H1 (cell line): Measurements from ENCODE around the gene CLCA1. TPM values are rescaled to one million over a fixed set of nuclear protein-coding genes. Genes with fewer than 3 reads are reported as not detected.

ENCODE experiments used
- CTCF ChIA-PET: fragments of 300-600 bp; sonication (Branson Sonifier 250); formaldehyde crosslinking; loops from one replicate; lab custom pipeline; 2021; ENCODE audit not compliant: partially characterized antibody; lab: Charles Lee
- POLR2A ChIA-PET: fragments of 300-600 bp; sonication (Branson Sonifier 250); formaldehyde crosslinking; loops from one replicate; lab custom pipeline; 2021; ENCODE audit warnings: inconsistent platforms; ENCODE audit not compliant: partially characterized antibody; lab: Charles Lee
- DNase-seq, 2 experiments: peaks; one replicate each; pipeline versions ENCODE4 v3.0.0 to v3.0.0-alpha.2; 2010 to 2022; ENCODE audit warnings: low spot score in 2 of 2, low read depth in 1 of 2, mixed read lengths in 1 of 2
- FAIRE-seq: peaks from 2 replicates; lab custom pipeline; 2011; peaks lifted over from hg19 to GRCh38; lab: Jason Lieb, UNC
- H2AFZ ChIP-seq: 2 replicates; pipeline ENCODE4 v1.8.1; 2012; ENCODE audit warnings: low read length, inconsistent platforms
- H2AK5ac ChIP-seq: 2 replicates; pipeline ENCODE4 v1.6.1; 2013; ENCODE audit warnings: low read depth, low read length
- H2BK120ac ChIP-seq: replicated peaks from 2 replicates; pipeline ENCODE3; 2013; ENCODE audit warnings: low read depth, low read length, inconsistent platforms
- H2BK12ac ChIP-seq: 2 replicates; pipeline ENCODE4 v1.6.1; 2013; ENCODE audit warnings: low read depth, low read length
- H2BK15ac ChIP-seq: 2 replicates; pipeline ENCODE4 v1.6.1; 2013; ENCODE audit warnings: low read length
- H2BK20ac ChIP-seq: 2 replicates; pipeline ENCODE4 v1.6.1; 2013; ENCODE audit warnings: low read length
- H2BK5ac ChIP-seq: 2 replicates; pipeline ENCODE4 v1.6.1; 2013; ENCODE audit warnings: low read depth, low read length
- H3K14ac ChIP-seq: 2 replicates; pipeline ENCODE4 v1.6.1; 2013; ENCODE audit warnings: inconsistent platforms; ENCODE audit not compliant: insufficient read length
- H3K18ac ChIP-seq: 2 replicates; pipeline ENCODE4 v1.6.1; 2013; ENCODE audit warnings: low read length; ENCODE audit errors: extremely low read depth
- H3K23ac ChIP-seq: 2 replicates; pipeline ENCODE4 v1.6.1; 2013; ENCODE audit warnings: inconsistent platforms; ENCODE audit not compliant: insufficient read length
- H3K23me2 ChIP-seq: 2 replicates; pipeline ENCODE4 v1.6.1; 2013; ENCODE audit warnings: low read depth, low read length
- H3K27ac ChIP-seq: 2 replicates; pipeline ENCODE4 v1.6.1; 2011; ENCODE audit warnings: low read depth, low read length, inconsistent platforms
- H3K27me3 ChIP-seq, 4 experiments: replicated peaks in 1 of 4; 1 replicate in 1 of 4; 2 replicates in 3 of 4; pipeline versions ENCODE4 v1.6.1 to v1.8.1; 2011 to 2013; ENCODE audit warnings: low read length in 3 of 4, mild to moderate bottlenecking in 3 of 4, inconsistent platforms in 2 of 4, mixed read lengths in 2 of 4, moderate library complexity in 1 of 4; ENCODE audit not compliant: control insufficient read depth in 3 of 4, insufficient read depth in 3 of 4; ENCODE audit errors: extremely low read depth in 1 of 4
- H3K36me3 ChIP-seq, 4 experiments: 2 replicates each; pipeline versions ENCODE4 v1.6.1 to v1.8.1; 2011 to 2013; ENCODE audit warnings: mild to moderate bottlenecking in 4 of 4, low read length in 3 of 4, moderate library complexity in 2 of 4, control low read depth in 1 of 4, inconsistent platforms in 1 of 4; ENCODE audit not compliant: insufficient read depth in 4 of 4, control insufficient read depth in 2 of 4
- H3K4ac ChIP-seq: replicated peaks from 2 replicates; pipeline ENCODE3; 2013; ENCODE audit warnings: low read length, low read depth, mixed read lengths, inconsistent platforms; ENCODE audit not compliant: insufficient read length
- H3K4me1 ChIP-seq, 4 experiments: replicated peaks in 1 of 4; 1 replicate in 1 of 4; 2 replicates in 3 of 4; pipeline versions ENCODE4 v1.6.1 to v1.8.1; 2011 to 2013; ENCODE audit warnings: low read length in 3 of 4, inconsistent platforms in 2 of 4, mixed read lengths in 1 of 4; ENCODE audit not compliant: insufficient read depth in 4 of 4, control insufficient read depth in 3 of 4
- H3K4me2 ChIP-seq, 2 experiments: 2 replicates each; pipeline versions ENCODE4 v1.6.1 to v1.8.1; 2011 to 2013; ENCODE audit warnings: low read depth in 2 of 2, low read length in 2 of 2, control low read depth in 1 of 2, inconsistent platforms in 1 of 2, mild to moderate bottlenecking in 1 of 2; ENCODE audit not compliant: insufficient read depth in 1 of 2
- H3K4me3 ChIP-seq, 4 experiments: fragments of 200-600, 300-600 bp in 1 of 4; sonication (generic), shearing (Covaris generic), sonication (Bioruptor Twin) in 1 of 4; 2 replicates each; pipeline versions ENCODE4 v1.5.1 to v1.8.1; 2011 to 2016; ENCODE audit warnings: low read length in 4 of 4, low read depth in 3 of 4, control low read depth in 2 of 4, inconsistent platforms in 2 of 4, mild to moderate bottlenecking in 2 of 4, mixed read lengths in 1 of 4, moderate library complexity in 1 of 4; ENCODE audit not compliant: insufficient read depth in 2 of 4; ENCODE audit errors: extremely low read depth in 1 of 4
- H3K56ac ChIP-seq: replicated peaks from 2 replicates; pipeline ENCODE3; 2013; ENCODE audit warnings: low read depth, mild to moderate bottlenecking, mixed read lengths, low read length, inconsistent platforms; ENCODE audit not compliant: insufficient read length
- H3K79me1 ChIP-seq: 2 replicates; pipeline ENCODE4 v1.6.1; 2013; ENCODE audit warnings: low read depth, low read length, control low read depth
- H3K79me2 ChIP-seq, 2 experiments: 2 replicates each; pipeline versions ENCODE4 v1.6.1 to v1.8.1; 2012 to 2013; ENCODE audit warnings: low read length in 2 of 2, mild to moderate bottlenecking in 2 of 2, inconsistent platforms in 1 of 2; ENCODE audit not compliant: insufficient read depth in 2 of 2, control insufficient read depth in 1 of 2
- H3K9ac ChIP-seq, 4 experiments: replicated peaks in 1 of 4; 1 replicate in 1 of 4; 2 replicates in 3 of 4; pipeline versions ENCODE4 v1.6.1 to v1.8.1; 2011 to 2013; ENCODE audit warnings: low read depth in 3 of 4, low read length in 3 of 4, control low read depth in 2 of 4, mild to moderate bottlenecking in 2 of 4, moderate library complexity in 2 of 4, inconsistent platforms in 1 of 4; ENCODE audit errors: extremely low read depth in 1 of 4
- H3K9me3 ChIP-seq, 2 experiments: 2 replicates each; pipeline versions ENCODE4 v1.6.1 to v1.8.1; 2012 to 2013; ENCODE audit warnings: mild to moderate bottlenecking in 2 of 2, moderate library complexity in 2 of 2, control low read depth in 1 of 2, inconsistent platforms in 1 of 2, low read depth in 1 of 2, low read length in 1 of 2, mixed read lengths in 1 of 2; ENCODE audit not compliant: insufficient read depth in 2 of 2
- H4K20me1 ChIP-seq, 2 experiments: replicated peaks in 1 of 2; 2 replicates each; pipeline versions ENCODE3 to v1.8.1; 2011 to 2013; ENCODE audit warnings: inconsistent platforms in 2 of 2, low read length in 2 of 2, mild to moderate bottlenecking in 1 of 2; ENCODE audit not compliant: insufficient read depth in 2 of 2, control insufficient read depth in 1 of 2
- H4K5ac ChIP-seq: 2 replicates; pipeline ENCODE4 v1.6.1; 2013; ENCODE audit warnings: low read length, low read depth, mixed read lengths, inconsistent platforms; ENCODE audit not compliant: insufficient read length
- H4K8ac ChIP-seq: 2 replicates; pipeline ENCODE4 v1.8.0; 2013; ENCODE audit warnings: mild to moderate bottlenecking, moderate library complexity, low read length, inconsistent platforms; ENCODE audit not compliant: insufficient read depth; ENCODE audit errors: extremely low read depth
- H4K91ac ChIP-seq: replicated peaks from 2 replicates; pipeline ENCODE3; 2013; ENCODE audit warnings: low read length, mixed read lengths, inconsistent platforms; ENCODE audit not compliant: insufficient read length
- JUND ChIP-seq: IDR thresholded peaks from 2 replicates; pipeline ENCODE4 v1.6.1; 2011; ENCODE audit warnings: mild to moderate bottlenecking, improper control_type of control experiment, low read length
- WGBS, 2 experiments: shearing (Covaris generic) in 1 of 2; methylation state at CpG; one replicate each; pipeline versions ENCODE4 v1.1.6 to v1.1.7; 2013 to 2015; ENCODE audit warnings: low lambda C conversion rate in 2 of 2, mixed read lengths in 2 of 2, inconsistent platforms in 1 of 2, low coverage in 1 of 2, missing lambda C conversion rate in 1 of 2; ENCODE audit not compliant: insufficient replicate concordance in 2 of 2, insufficient coverage in 1 of 2, insufficient read length in 1 of 2; ENCODE audit errors: extremely low coverage in 1 of 2, missing lambda C conversion rate in 1 of 2; 5-methylcytosine and 5-hydroxymethylcytosine counted together
- polyA plus RNA-seq, 7 experiments: library from polyadenylated mRNA; depleted of rRNA in 3 of 7; stranded (reverse) in 5 of 7; unstranded in 2 of 7; fragments of >200 nt in 5 of 7; fragments of 200-250 nt in 2 of 7; gene quantifications; 1 replicate in 5 of 7; 2 replicates in 1 of 7; 4 replicates in 1 of 7; pipeline versions ENCODE4 v1.2.1 to v1.2.3, GENCODE V29; 2011 to 2013; ENCODE audit warnings: missing spikeins in 2 of 7, mixed read lengths in 2 of 7
- total RNA-seq: library from RNA; stranded (reverse); fragmentation: NEBNext Ultra II Directional; extraction: Animal tissue kit (Norgen Biotek cat#: 25700); gene quantifications from 2 replicates; pipeline ENCODE4 v1.2.1, GENCODE V29; 2021
- TF ChIP-seq, protein P1 (sequence below): IDR thresholded peaks from 2 replicates; pipeline ENCODE4 v1.6.1; 2012; ENCODE audit warnings: inconsistent platforms

The CLCA1 gene
- total and polyA plus RNA-seq, 2 of the 8 experiments (the other 6 are each of a cell fraction or from before 2014, with no cell fraction given): not detected

DNA sequence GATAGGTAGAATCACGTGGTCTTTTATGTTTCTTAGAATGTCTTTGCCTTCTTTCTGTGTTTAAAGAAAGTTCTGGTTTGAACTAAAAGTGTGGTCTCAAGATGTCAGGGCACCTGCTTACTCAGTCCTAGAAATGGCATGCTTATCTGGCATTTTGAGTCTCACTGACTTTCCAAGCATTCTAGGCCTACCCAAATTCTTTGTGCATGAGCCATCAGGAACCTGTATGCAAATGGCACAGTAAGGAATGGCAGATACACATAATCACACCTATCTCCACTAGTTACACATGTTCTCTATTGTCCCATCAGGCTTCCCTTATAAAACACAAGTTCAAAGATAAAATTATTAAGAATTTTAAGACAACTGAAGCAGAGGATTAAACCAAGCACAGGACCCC is 48.6 kb downstream of the CLCA1 start:
- no peak overlapping the region for H4K8ac ChIP-seq
- no peak for FAIRE-seq

More for the DNA sequence above, 48.6 kb downstream of the CLCA1 start:
- H3K9ac ChIP-seq: no peak overlapping the region
- TF ChIP-seq, protein P1, sequence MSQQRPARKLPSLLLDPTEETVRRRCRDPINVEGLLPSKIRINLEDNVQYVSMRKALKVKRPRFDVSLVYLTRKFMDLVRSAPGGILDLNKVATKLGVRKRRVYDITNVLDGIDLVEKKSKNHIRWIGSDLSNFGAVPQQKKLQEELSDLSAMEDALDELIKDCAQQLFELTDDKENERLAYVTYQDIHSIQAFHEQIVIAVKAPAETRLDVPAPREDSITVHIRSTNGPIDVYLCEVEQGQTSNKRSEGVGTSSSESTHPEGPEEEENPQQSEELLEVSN: no peak
- peak; percentile 71; the same call in 1 of the 2 replicates for TF ChIP-seq JUND
- TF ChIP-seq, all 59 proteins: peak for 1
- no peak overlapping the region for H2BK5ac ChIP-seq
- H2BK120ac ChIP-seq: no peak overlapping the region
- H2BK15ac ChIP-seq: no peak overlapping the region
- H3K18ac ChIP-seq: no peak overlapping the region
- ChIA-PET CTCF (interaction anchor here (1.0 to 5.3 kb wide), 8 partner anchors 9 to 133 kb away, joined by 3 to 31 read pairs (median 9); no protein-coding TSS in a partner anchor), POLR2A (no interaction called here)
- H2AK5ac ChIP-seq: no peak overlapping the region
- H4K20me1 ChIP-seq: no peaks in the 10 kb centered on the region
- no peak overlapping the region for H2BK20ac ChIP-seq
- H4K5ac ChIP-seq: no peak overlapping the region
- H3K27me3 ChIP-seq: no peaks in the 10 kb centered on the region
- 0 out of 2 replicates have a peak overlapping the region, but pooled peaks have one; percentile 42 for H2AFZ ChIP-seq
- H4K91ac ChIP-seq: no peak overlapping the region
- DNase-seq: no peak
- no peak overlapping the region for H3K23ac ChIP-seq
- H3K23me2 ChIP-seq: no peaks in the 10 kb centered on the region
- H3K4me2 ChIP-seq: no peak overlapping the region
- no peak overlapping the region for H3K27ac ChIP-seq
- H2BK12ac ChIP-seq: no peak overlapping the region
- WGBS, 2 experiments: 93% methylated on average over 1 of the region's 1 CpG; no CpG with 5 or more reads in 1 of the 2 experiments
- H3K9me3 ChIP-seq: no peaks in the 10 kb centered on the region
- no peaks in the 10 kb centered on the region for H3K4me1 ChIP-seq
- H3K4me3 ChIP-seq: no peak overlapping the region
- no peak overlapping the region for H3K56ac ChIP-seq
- no peak overlapping the region for H3K14ac ChIP-seq
- no peak overlapping the region for H3K4ac ChIP-seq
- H3K36me3 ChIP-seq: no peaks in the 10 kb centered on the region
- no peaks in the 10 kb centered on the region for H3K79me2 ChIP-seq
- H3K79me1 ChIP-seq: no peaks in the 10 kb centered on the region
